ENCODE data around the gene CEP112.

The CEP112 gene

DNA sequence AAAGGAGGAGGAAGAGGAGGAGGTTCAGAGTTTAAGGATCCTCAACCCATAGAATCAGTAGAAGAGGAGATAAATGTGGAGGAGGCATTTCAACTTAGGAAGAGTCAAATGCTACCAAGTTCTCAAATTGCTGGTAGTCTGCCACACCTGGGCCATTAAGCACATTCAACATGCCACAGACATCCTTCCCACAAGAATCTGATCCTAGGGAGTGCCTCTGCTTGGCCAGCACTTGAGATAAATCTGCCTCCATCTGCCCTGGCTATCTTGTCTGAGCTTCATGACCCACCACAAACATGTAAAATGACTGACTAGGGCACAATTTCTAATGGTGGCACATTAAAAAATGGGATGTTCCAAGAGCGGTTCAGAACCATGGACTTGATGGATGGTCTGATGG, 593.2 kb downstream of the CEP112 start:
- TF ChIP-seq, protein P1, sequence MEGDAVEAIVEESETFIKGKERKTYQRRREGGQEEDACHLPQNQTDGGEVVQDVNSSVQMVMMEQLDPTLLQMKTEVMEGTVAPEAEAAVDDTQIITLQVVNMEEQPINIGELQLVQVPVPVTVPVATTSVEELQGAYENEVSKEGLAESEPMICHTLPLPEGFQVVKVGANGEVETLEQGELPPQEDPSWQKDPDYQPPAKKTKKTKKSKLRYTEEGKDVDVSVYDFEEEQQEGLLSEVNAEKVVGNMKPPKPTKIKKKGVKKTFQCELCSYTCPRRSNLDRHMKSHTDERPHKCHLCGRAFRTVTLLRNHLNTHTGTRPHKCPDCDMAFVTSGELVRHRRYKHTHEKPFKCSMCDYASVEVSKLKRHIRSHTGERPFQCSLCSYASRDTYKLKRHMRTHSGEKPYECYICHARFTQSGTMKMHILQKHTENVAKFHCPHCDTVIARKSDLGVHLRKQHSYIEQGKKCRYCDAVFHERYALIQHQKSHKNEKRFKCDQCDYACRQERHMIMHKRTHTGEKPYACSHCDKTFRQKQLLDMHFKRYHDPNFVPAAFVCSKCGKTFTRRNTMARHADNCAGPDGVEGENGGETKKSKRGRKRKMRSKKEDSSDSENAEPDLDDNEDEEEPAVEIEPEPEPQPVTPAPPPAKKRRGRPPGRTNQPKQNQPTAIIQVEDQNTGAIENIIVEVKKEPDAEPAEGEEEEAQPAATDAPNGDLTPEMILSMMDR (IDR thresholded peaks at IDR 0.05; ENCODE audit: extremely low read depth, insufficient read depth, missing control alignments) = no peak
- DNase-seq (ENCODE audit: low spot score) = no peak
- in situ Hi-C loops (cut with MboI; ENCODE audit: low pct_unique_long_range_greater_than_20kb, low sequenced_read_pairs, unreplicated experiment) = no loop called here

DNA sequence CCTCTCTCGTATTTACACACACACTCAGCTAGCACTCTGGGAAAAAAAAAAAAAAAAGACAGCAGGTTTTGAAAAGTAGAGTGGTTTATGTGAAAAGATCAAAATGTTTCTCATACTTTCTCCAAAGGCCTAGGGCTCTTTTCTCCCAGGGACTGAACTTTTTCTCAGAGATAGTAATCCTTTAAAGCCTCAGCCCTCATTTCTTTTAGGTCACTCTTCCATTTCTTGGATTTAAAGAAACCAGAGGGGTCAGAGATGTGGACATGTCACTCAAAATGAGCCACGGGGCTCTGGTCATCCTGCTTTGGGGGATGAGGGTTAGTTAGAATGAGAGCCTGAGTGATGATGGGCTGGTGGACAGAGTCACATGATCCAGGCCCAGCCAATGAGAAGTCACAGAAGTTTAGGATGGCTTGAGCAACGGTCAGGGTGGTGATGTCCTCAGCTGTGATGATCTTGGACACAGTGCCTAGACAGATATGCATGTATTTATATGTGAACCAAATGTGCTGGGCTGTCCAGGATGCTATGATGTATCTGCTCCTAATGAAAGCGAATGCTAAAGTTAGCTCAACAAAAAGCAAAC, 596.8 kb downstream of the CEP112 start:
- in situ Hi-C loops (cut with MboI; ENCODE audit: low pct_unique_long_range_greater_than_20kb, low sequenced_read_pairs, unreplicated experiment) = no loop called here
- no peak for DNase-seq (ENCODE audit: low spot score)
- TF ChIP-seq, protein P1 (IDR thresholded peaks at IDR 0.05; ENCODE audit: extremely low read depth, insufficient read depth, missing control alignments) = no peak

DNA sequence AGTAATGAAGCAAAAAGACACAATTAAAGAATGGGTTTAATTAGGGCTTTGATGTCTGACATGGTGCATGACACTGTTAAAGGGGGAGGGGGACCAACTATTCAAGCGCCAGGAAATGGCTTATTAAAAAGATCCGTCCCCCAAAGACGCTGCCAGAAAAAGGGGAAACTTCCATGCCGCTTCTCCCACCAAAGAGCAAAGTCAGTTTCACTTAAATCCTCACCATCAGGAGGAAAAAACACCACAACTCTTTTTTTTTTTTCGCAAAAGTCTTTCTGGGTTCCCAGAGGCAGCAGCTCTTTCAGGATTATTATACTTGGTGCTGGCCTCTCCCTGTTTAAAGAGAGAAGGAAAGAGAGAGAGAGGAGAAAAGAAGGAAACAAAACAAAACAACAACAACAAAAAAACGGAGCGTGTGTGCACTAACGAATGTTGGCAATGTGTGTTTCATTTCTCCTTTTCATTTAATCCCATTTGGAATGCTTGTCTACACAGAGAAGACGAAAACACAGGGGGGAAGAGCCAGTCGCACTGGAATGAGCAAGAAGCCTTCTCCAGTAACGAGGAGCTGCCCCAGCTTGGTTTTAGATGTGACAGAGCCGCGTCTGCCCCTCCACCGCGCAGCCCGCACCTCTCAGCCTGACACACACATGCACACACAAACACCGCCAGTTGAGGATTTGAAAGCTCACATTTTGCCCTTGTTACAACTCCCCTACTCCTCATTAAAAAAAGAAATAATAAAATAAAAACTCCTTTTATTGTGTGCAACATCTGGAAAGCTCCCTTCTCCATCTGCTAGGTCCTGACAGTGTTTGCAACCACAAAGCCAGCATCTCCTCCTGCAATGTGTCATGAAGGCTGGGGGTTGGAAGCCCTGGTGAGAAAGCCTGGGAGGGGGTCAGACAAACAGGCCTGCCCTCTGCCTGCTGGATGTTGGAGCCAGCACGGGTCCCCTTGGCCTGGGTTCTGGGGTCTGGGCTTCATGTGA, 597.8 kb downstream of the CEP112 start:
- TF ChIP-seq, protein P1 (IDR thresholded peaks at IDR 0.05; ENCODE audit: extremely low read depth, insufficient read depth, missing control alignments) = no peak
- no peak for DNase-seq (ENCODE audit: low spot score)
- in situ Hi-C loops (cut with MboI; ENCODE audit: low pct_unique_long_range_greater_than_20kb, low sequenced_read_pairs, unreplicated experiment) = no loop called here

DNA sequence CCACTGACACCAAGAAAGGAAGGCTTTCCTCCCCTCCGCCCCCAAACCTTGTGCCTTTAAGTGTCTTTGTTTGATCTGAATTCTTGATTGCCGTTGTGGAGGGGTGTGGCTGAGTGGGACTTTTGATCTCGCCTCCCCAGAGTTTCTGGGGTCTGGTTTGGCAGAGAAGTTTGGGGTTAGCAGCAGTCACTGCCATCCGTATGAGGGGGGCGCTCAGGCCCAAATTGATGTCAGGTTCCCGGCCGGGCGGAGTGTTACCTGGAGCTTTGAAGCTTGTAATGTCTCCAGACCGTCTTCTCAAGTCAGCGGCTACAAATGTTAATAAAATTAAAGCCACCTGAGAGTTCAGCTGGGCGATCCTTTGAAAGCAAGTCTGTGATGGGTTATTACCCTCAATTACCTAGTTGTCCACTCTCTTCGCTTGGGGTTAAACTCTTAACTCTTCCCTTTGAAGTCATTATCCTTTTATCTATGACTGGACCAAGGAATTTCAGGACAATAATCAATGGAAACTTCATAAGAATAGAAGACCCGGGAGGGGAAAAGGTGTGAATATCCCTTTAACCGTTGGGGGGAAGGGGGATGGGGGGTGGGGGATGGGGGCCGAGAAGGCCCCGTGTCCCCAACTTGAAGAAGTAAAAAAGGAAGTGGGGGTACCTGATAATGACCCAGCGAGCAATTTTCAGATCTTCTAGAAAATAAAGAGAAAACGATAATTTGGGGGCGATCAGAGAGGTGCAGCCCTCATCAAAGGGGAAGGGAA, 598.7 kb downstream of the CEP112 start:
- TF ChIP-seq, protein P1 (IDR thresholded peaks at IDR 0.05; ENCODE audit: extremely low read depth, insufficient read depth, missing control alignments) = no peak
- in situ Hi-C loops (cut with MboI; ENCODE audit: low pct_unique_long_range_greater_than_20kb, low sequenced_read_pairs, unreplicated experiment) = no loop called here
- no peak for DNase-seq (ENCODE audit: low spot score)

DNA sequence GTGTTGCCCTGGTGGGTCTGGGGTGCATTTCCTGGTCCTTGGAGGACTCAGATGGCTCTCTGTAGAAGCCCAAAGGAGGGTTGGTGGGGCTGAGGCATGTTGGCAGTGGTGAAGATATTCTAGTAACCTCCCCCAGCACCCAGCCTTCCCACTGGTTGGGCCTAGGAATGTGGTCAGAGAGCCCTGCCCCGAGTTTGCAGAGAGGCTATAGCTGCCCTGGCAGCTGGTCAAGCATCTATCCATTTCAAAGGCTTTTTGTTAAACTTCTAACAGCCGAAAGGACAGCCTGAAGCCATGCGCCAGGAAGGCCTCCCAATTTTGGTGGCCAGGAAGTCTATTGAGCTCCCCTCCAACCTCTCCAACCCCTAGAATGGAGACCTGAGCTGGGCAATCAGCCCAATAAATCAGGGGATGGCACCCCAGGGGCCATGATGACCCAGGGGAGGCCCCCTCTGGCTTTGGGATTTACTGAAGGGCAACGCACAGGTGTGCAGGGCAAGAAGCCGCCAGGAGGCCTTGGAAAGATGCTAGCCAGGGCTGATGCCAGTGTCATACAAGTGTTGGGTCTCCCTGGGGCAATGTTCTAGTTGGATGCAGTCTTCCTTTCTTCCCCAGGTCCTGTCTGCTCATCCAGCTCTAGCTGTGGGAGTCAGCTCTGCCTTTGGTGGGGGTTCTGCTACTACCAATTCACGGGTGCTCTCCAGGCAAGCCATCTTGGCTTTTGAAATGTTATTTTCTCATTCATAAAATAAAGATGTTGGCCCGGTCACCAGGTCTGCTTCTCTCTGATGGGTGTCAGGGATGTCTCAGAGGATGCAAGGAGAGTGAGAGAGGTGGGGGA, 599.6 kb downstream of the CEP112 start:
- in situ Hi-C loops (cut with MboI; ENCODE audit: low pct_unique_long_range_greater_than_20kb, low sequenced_read_pairs, unreplicated experiment) = no loop called here
- TF ChIP-seq, protein P1 (IDR thresholded peaks at IDR 0.05; ENCODE audit: extremely low read depth, insufficient read depth, missing control alignments) = no peak
- no peak for DNase-seq (ENCODE audit: low spot score)

Measured in GM13977 (cell line).